A549 (cell line): ENCODE measurements around the gene TESK2.

ENCODE experiments used
- CTCF ChIP-seq: fragments of >200 bp; sonication (Bioruptor Twin); formaldehyde crosslinking; IDR thresholded peaks from 3 replicates; pipeline ENCODE4 v1.5.1; 2016
- ESRRA ChIP-seq: fragments of 150-350 bp; IDR thresholded peaks from 2 replicates; pipeline ENCODE4 v1.6.1; 2014; ENCODE audit warnings: mild to moderate bottlenecking, low read length, borderline replicate concordance
- POLR2A ChIP-seq: IDR thresholded peaks from 2 replicates; pipeline ENCODE4 v1.6.1; 2012; ENCODE audit warnings: mild to moderate bottlenecking, low read length
- POLR2AphosphoS2 ChIP-seq: conservative IDR thresholded peaks from 2 replicates; pipeline ENCODE4 v1.6.1; 2012; ENCODE audit warnings: low read length, improper control_type of control experiment, inconsistent platforms
- REST ChIP-seq: fragments of 200-600 bp; sonication (generic); IDR thresholded peaks from 2 replicates; pipeline ENCODE4 v1.6.1; 2016; ENCODE audit warnings: antibody characterized with exemption, mild to moderate bottlenecking, moderate library complexity
- USF2 ChIP-seq: fragments of 450-650 bp; IDR thresholded peaks from 2 replicates; pipeline ENCODE4 v1.6.1; 2014; ENCODE audit warnings: antibody characterized with exemption
- ZFP36 ChIP-seq: fragments of 450-650 bp; IDR thresholded peaks from 2 replicates; pipeline ENCODE4 v1.6.1; 2014; ENCODE audit warnings: borderline replicate concordance; ENCODE audit not compliant: partially characterized antibody

GRCh38 chr1:45479039-45479748 lies 11.8 kb downstream of the TESK2 start:
- TF ChIP-seq USF2 (no peak), ESRRA (no peak), POLR2A (no peak), CTCF (no peak), POLR2AphosphoS2 (no peak), REST (no peak), ZFP36 (no peak)
